SU-DHL-6 (cell line): ENCODE data around the gene EDIL3.

Source experiments
- H2AFZ ChIP-seq: fragments of 200-600 bp; sonication (generic); 2 replicates; pipeline ENCODE4 v1.6.1; 2014; ENCODE audit warnings: low read depth, mild to moderate bottlenecking, moderate library complexity, mixed read lengths, antibody characterized with exemption, low read length; ENCODE audit not compliant: severe bottlenecking
- H3F3A ChIP-seq: fragments of 200-600 bp; shearing (Covaris generic); 2 replicates; pipeline ENCODE4 v1.6.0; 2016; ENCODE audit warnings: antibody characterized with exemption, mild to moderate bottlenecking; ENCODE audit not compliant: insufficient read depth
- H3K27ac ChIP-seq: fragments of 200-600 bp; sonication (generic); 2 replicates; pipeline ENCODE4 v1.5.1; 2016; ENCODE audit warnings: low read depth, mild to moderate bottlenecking, low read length, moderate library complexity, mixed read lengths
- H3K27me3 ChIP-seq: fragments of 200-600 bp; sonication (generic), shearing (Covaris generic); 2 replicates; pipeline ENCODE4 v1.6.0; 2014; ENCODE audit warnings: mild to moderate bottlenecking, low read length
- H3K36me3 ChIP-seq: fragments of 200-600 bp; sonication (generic); 2 replicates; pipeline ENCODE4 v1.6.1; 2014; ENCODE audit warnings: mild to moderate bottlenecking, low read length, mixed read lengths
- H3K4me2 ChIP-seq: fragments of 300-600, 200-600 bp; shearing (Covaris generic), sonication (generic); 2 replicates; pipeline ENCODE4 v1.6.0; 2014; ENCODE audit warnings: low read length, low read depth, mild to moderate bottlenecking; ENCODE audit not compliant: poor library complexity, severe bottlenecking
- H3K4me3 ChIP-seq: fragments of 200-600 bp; sonication (generic); 2 replicates; pipeline ENCODE4 v1.5.1; 2014; ENCODE audit warnings: antibody characterized with exemption, low read length, mild to moderate bottlenecking, mixed read lengths; ENCODE audit not compliant: insufficient read depth, poor library complexity, severe bottlenecking
- H3K79me2 ChIP-seq: fragments of 200-600 bp; sonication (generic); 2 replicates; pipeline ENCODE4 v1.6.1; 2014; ENCODE audit warnings: mild to moderate bottlenecking, low read length, moderate library complexity; ENCODE audit not compliant: insufficient read depth
- H3K9ac ChIP-seq: fragments of 200-600 bp; sonication (generic); 2 replicates; pipeline ENCODE4 v1.7.0; 2014; ENCODE audit warnings: mild to moderate bottlenecking, low read length
- H3K9me2 ChIP-seq: fragments of 200-600 bp; sonication (generic); replicated peaks from 2 replicates; pipeline ENCODE4 v1.6.1; 2014; ENCODE audit warnings: low read length; ENCODE audit not compliant: insufficient read depth
- H3K9me3 ChIP-seq: fragments of 200-600 bp; sonication (generic); 2 replicates; pipeline ENCODE4 v1.6.1; 2014; ENCODE audit warnings: low read length, mixed read lengths; ENCODE audit not compliant: insufficient read depth
- H4K20me1 ChIP-seq: fragments of 200-600 bp; sonication (generic); 2 replicates; pipeline ENCODE4 v1.6.1; 2014; ENCODE audit warnings: low read depth, mild to moderate bottlenecking, antibody characterized with exemption, low read length, moderate library complexity, mixed read lengths
- EZH2phosphoT487 ChIP-seq: fragments of 200-600 bp; sonication (generic), shearing (Covaris generic); conservative IDR thresholded peaks from 2 replicates; pipeline ENCODE4 v1.6.1; 2018; ENCODE audit warnings: mild to moderate bottlenecking, antibody characterized with exemption, low read length, moderate library complexity, mixed read lengths
- TF ChIP-seq, protein P1 (sequence below): fragments of 200-600 bp; sonication (generic); IDR thresholded peaks from one replicate; pipeline ENCODE4 v1.5.1; 2017; ENCODE audit warnings: antibody characterized with exemption, mild to moderate bottlenecking, low read length, moderate library complexity; ENCODE audit not compliant: insufficient read depth, poor library complexity, severe bottlenecking

Gene EDIL3

GRCh38 chr5:83991566-83992224 lies 393.0 kb downstream of the EDIL3 start:
- H3K9me2 ChIP-seq: no peaks in the 10 kb centered on the region
- no peak overlapping the region for H3K4me3 ChIP-seq
- no peaks in the 10 kb centered on the region for H3K79me2 ChIP-seq
- no peak overlapping the region for H3K9ac ChIP-seq
- no peaks in the 10 kb centered on the region for H4K20me1 ChIP-seq
- H3K9me3 ChIP-seq: no peaks in the 10 kb centered on the region
- H2AFZ ChIP-seq: no peak overlapping the region
- no peak overlapping the region for H3K27ac ChIP-seq
- H3F3A ChIP-seq: no peaks in the 10 kb centered on the region
- no peaks in the 10 kb centered on the region for H3K27me3 ChIP-seq
- H3K36me3 ChIP-seq: no peaks in the 10 kb centered on the region
- H3K4me2 ChIP-seq: no peak overlapping the region
- TF ChIP-seq, protein P1, sequence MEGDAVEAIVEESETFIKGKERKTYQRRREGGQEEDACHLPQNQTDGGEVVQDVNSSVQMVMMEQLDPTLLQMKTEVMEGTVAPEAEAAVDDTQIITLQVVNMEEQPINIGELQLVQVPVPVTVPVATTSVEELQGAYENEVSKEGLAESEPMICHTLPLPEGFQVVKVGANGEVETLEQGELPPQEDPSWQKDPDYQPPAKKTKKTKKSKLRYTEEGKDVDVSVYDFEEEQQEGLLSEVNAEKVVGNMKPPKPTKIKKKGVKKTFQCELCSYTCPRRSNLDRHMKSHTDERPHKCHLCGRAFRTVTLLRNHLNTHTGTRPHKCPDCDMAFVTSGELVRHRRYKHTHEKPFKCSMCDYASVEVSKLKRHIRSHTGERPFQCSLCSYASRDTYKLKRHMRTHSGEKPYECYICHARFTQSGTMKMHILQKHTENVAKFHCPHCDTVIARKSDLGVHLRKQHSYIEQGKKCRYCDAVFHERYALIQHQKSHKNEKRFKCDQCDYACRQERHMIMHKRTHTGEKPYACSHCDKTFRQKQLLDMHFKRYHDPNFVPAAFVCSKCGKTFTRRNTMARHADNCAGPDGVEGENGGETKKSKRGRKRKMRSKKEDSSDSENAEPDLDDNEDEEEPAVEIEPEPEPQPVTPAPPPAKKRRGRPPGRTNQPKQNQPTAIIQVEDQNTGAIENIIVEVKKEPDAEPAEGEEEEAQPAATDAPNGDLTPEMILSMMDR: no peak
- TF ChIP-seq EZH2phosphoT487: no peak

- Histone ChIP-seq H3F3A (no peaks in the 10 kb centered on the region), H3K4me3 (no peak overlapping the region), H3K79me2 (no peaks in the 10 kb centered on the region), H2AFZ (no peak overlapping the region), H3K36me3 (no peaks in the 10 kb centered on the region), H3K9me3 (no peaks in the 10 kb centered on the region), H3K27me3 (no peaks in the 10 kb centered on the region), H3K27ac (no peak overlapping the region), H3K9me2 (no peaks in the 10 kb centered on the region), H4K20me1 (no peaks in the 10 kb centered on the region), H3K4me2 (no peak overlapping the region), H3K9ac (no peak overlapping the region)
- TF ChIP-seq, protein P1: no peak
- no peak for TF ChIP-seq EZH2phosphoT487
These were observed 396.4 kb downstream of the EDIL3 start for GRCh38 chr5:83988293-83988685.

DNA sequence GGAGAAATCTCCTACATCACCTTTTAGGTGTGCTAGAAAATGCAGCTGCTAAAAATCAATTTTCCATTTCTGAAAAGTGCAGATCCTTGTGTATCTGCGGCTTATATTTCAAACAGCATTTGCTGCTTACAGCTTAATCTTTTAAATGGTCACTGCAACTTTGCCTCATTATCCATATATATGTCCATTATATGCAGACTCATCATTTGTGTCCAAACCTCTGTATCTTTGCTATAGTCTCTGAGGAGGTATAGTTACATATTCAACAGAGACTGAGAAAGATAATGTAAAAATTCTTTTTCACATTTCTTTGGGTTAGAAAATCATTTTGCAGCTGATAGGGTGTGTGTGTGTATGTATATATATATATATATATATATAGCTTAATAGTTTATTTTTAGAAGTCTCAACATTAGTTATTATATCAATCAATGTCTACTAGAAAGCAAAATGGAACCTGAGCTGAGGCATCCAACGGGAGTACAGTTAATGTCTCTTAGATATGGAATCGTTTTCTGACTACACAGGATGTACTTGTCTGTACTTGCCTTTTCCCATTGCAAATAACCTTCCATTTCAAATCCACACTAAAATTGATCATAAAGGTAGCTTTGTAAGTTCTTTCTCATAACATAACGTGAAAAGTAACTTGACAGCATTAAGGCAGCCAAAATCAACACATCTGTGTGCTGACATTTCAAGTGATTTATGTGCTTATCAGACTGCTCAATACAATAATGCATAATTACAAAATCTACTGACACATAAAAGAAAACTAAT lies 397.0 kb downstream of the EDIL3 start:
- TF ChIP-seq, protein P1: no peak
- TF ChIP-seq EZH2phosphoT487: no peak
- H4K20me1 ChIP-seq: no peaks in the 10 kb centered on the region
- no peaks in the 10 kb centered on the region for H3K9me3 ChIP-seq
- no peak overlapping the region for H3K4me3 ChIP-seq
- H3K36me3 ChIP-seq: no peaks in the 10 kb centered on the region
- H3K9ac ChIP-seq: no peak overlapping the region
- no peaks in the 10 kb centered on the region for H3F3A ChIP-seq
- H3K79me2 ChIP-seq: no peaks in the 10 kb centered on the region
- no peak overlapping the region for H3K4me2 ChIP-seq
- H3K27ac ChIP-seq: no peak overlapping the region
- H3K9me2 ChIP-seq: no peaks in the 10 kb centered on the region
- H3K27me3 ChIP-seq: no peaks in the 10 kb centered on the region
- H2AFZ ChIP-seq: no peak overlapping the region
